ENCODE measurements around the gene HDGFL3. TPM values are rescaled to one million over a fixed set of nuclear protein-coding genes. Genes with fewer than 3 reads are reported as not detected.
"Not testable (repeated sequence)": the region's sequence is repeated elsewhere in the genome, so short reads cannot be mapped to it uniquely, and the experiment has no call there.

HDGFL3 gene
- total RNA-seq, 1 donor from 2014 or later: 11.5 TPM

- Histone ChIP-seq H3K36me3 (ENCODE audit: control insufficient read depth in 3 of 3, insufficient read depth in 3 of 3, low read length in 3 of 3) (peaks cover 0 to 9% (median 3%) of the 10 kb centered on the region in 3 donors), H3K27ac (ENCODE audit: low read depth, low read length) (no peak overlapping the region), H3K9me3 (ENCODE audit: control insufficient read depth in 3 of 3, low read length in 3 of 3) (no peaks in the 10 kb centered on the region), H3K4me3 (ENCODE audit: low read length in 3 of 3) (no peak overlapping the region), H3K9ac (ENCODE audit: low read depth in 1 of 3, low read length in 3 of 3) (no peak overlapping the region), H3K27me3 (ENCODE audit: control insufficient read depth in 3 of 3, insufficient read depth in 3 of 3, low read length in 3 of 3) (no peaks in the 10 kb centered on the region), H3K4me1 (ENCODE audit: control insufficient read depth in 3 of 3, insufficient read depth in 3 of 3, low read length in 3 of 3) (no peaks in the 10 kb centered on the region)
Measured at GRCh38 chr15:83153288-83153687, 54.3 kb downstream of the HDGFL3 start.

GRCh38 chr15:83144771-83145170, 62.9 kb downstream of the HDGFL3 start:
- no peak overlapping the region for H3K4me3 ChIP-seq (ENCODE audit: low read length in 3 of 3)
- H3K27ac ChIP-seq (ENCODE audit: low read depth, low read length): no peak overlapping the region
- H3K9me3 ChIP-seq (ENCODE audit: control insufficient read depth in 3 of 3, low read length in 3 of 3): no peaks in the 10 kb centered on the region
- no peaks in the 10 kb centered on the region for H3K27me3 ChIP-seq (ENCODE audit: control insufficient read depth in 3 of 3, insufficient read depth in 3 of 3, low read length in 3 of 3)
- no peak overlapping the region for H3K9ac ChIP-seq (ENCODE audit: low read depth in 1 of 3, low read length in 3 of 3)
- H3K36me3 ChIP-seq (ENCODE audit: control insufficient read depth in 3 of 3, insufficient read depth in 3 of 3, low read length in 3 of 3): peaks cover 0 to 15% (median 6%) of the 10 kb centered on the region in 3 donors
- H3K4me1 ChIP-seq (ENCODE audit: control insufficient read depth in 3 of 3, insufficient read depth in 3 of 3, low read length in 3 of 3): no peaks in the 10 kb centered on the region

GRCh38 chr15:83142151-83142550, 65.5 kb downstream of the HDGFL3 start:
- not testable (repeated sequence) for H3K27ac ChIP-seq (ENCODE audit: low read depth, low read length); H3K4me3 ChIP-seq (ENCODE audit: low read length in 3 of 3); H3K4me1 ChIP-seq (ENCODE audit: control insufficient read depth in 3 of 3, insufficient read depth in 3 of 3, low read length in 3 of 3); H3K27me3 ChIP-seq (ENCODE audit: control insufficient read depth in 3 of 3, insufficient read depth in 3 of 3, low read length in 3 of 3); H3K9me3 ChIP-seq (ENCODE audit: control insufficient read depth in 3 of 3, low read length in 3 of 3); H3K9ac ChIP-seq (ENCODE audit: low read depth in 1 of 3, low read length in 3 of 3)
- H3K36me3 ChIP-seq (ENCODE audit: control insufficient read depth in 3 of 3, insufficient read depth in 3 of 3, low read length in 3 of 3): peaks cover 0 to 13% (median 11%) of the 10 kb centered on the region in 3 donors

GRCh38 chr15:83132861-83133523, 74.6 kb downstream of the HDGFL3 start:
- H3K4me1 ChIP-seq (ENCODE audit: control insufficient read depth in 3 of 3, insufficient read depth in 3 of 3, low read length in 3 of 3): no peaks in the 10 kb centered on the region
- no peaks in the 10 kb centered on the region for H3K27me3 ChIP-seq (ENCODE audit: control insufficient read depth in 3 of 3, insufficient read depth in 3 of 3, low read length in 3 of 3)
- no peak overlapping the region for H3K27ac ChIP-seq (ENCODE audit: low read depth, low read length)
- no peak overlapping the region for H3K9ac ChIP-seq (ENCODE audit: low read depth in 1 of 3, low read length in 3 of 3)
- peaks cover 36 to 63% (median 43%) of the 10 kb centered on the region in 3 donors for H3K36me3 ChIP-seq (ENCODE audit: control insufficient read depth in 3 of 3, insufficient read depth in 3 of 3, low read length in 3 of 3)
- no peak overlapping the region for H3K4me3 ChIP-seq (ENCODE audit: low read length in 3 of 3)
- no peaks in the 10 kb centered on the region for H3K9me3 ChIP-seq (ENCODE audit: control insufficient read depth in 3 of 3, low read length in 3 of 3)

- H3K36me3 ChIP-seq (ENCODE audit: control insufficient read depth in 3 of 3, insufficient read depth in 3 of 3, low read length in 3 of 3): peaks cover 38 to 75% (median 50%) of the 10 kb centered on the region in 3 donors
- no peak overlapping the region for H3K27ac ChIP-seq (ENCODE audit: low read depth, low read length)
- H3K4me1 ChIP-seq (ENCODE audit: control insufficient read depth in 3 of 3, insufficient read depth in 3 of 3, low read length in 3 of 3): no peaks in the 10 kb centered on the region
Measured at GRCh38 chr15:83129791-83130190, 77.8 kb downstream of the HDGFL3 start.

GRCh38 chr15:83127547-83128150, 80.0 kb downstream of the HDGFL3 start:
- H3K27ac ChIP-seq (ENCODE audit: low read depth, low read length): no peak overlapping the region
- no peak overlapping the region for H3K9ac ChIP-seq (ENCODE audit: low read depth in 1 of 3, low read length in 3 of 3)
- H3K9me3 ChIP-seq (ENCODE audit: control insufficient read depth in 3 of 3, low read length in 3 of 3): no peaks in the 10 kb centered on the region
- H3K36me3 ChIP-seq (ENCODE audit: control insufficient read depth in 3 of 3, insufficient read depth in 3 of 3, low read length in 3 of 3): peaks cover 38 to 74% (median 51%) of the 10 kb centered on the region in 3 donors
- H3K4me3 ChIP-seq (ENCODE audit: low read length in 3 of 3): no peak overlapping the region
- no peaks in the 10 kb centered on the region for H3K27me3 ChIP-seq (ENCODE audit: control insufficient read depth in 3 of 3, insufficient read depth in 3 of 3, low read length in 3 of 3)
- H3K4me1 ChIP-seq (ENCODE audit: control insufficient read depth in 3 of 3, insufficient read depth in 3 of 3, low read length in 3 of 3): no peaks in the 10 kb centered on the region

More at GRCh38 chr15:83129791-83130190, 77.8 kb downstream of the HDGFL3 start:
- H3K4me3 ChIP-seq (ENCODE audit: low read length in 3 of 3): no peak overlapping the region
- H3K9ac ChIP-seq (ENCODE audit: low read depth in 1 of 3, low read length in 3 of 3): no peak overlapping the region
- H3K9me3 ChIP-seq (ENCODE audit: control insufficient read depth in 3 of 3, low read length in 3 of 3): no peaks in the 10 kb centered on the region
- no peaks in the 10 kb centered on the region for H3K27me3 ChIP-seq (ENCODE audit: control insufficient read depth in 3 of 3, insufficient read depth in 3 of 3, low read length in 3 of 3)

- H3K27me3 ChIP-seq (ENCODE audit: control insufficient read depth in 3 of 3, insufficient read depth in 3 of 3, low read length in 3 of 3): no peaks in the 10 kb centered on the region
- peaks cover 26 to 55% (median 40%) of the 10 kb centered on the region in 3 donors for H3K36me3 ChIP-seq (ENCODE audit: control insufficient read depth in 3 of 3, insufficient read depth in 3 of 3, low read length in 3 of 3)
- H3K9me3 ChIP-seq (ENCODE audit: control insufficient read depth in 3 of 3, low read length in 3 of 3): no peaks in the 10 kb centered on the region
- H3K4me1 ChIP-seq (ENCODE audit: control insufficient read depth in 3 of 3, insufficient read depth in 3 of 3, low read length in 3 of 3): no peaks in the 10 kb centered on the region
- H3K4me3 ChIP-seq (ENCODE audit: low read length in 3 of 3): no peak overlapping the region
- H3K27ac ChIP-seq (ENCODE audit: low read depth, low read length): no peak overlapping the region
- H3K9ac ChIP-seq (ENCODE audit: low read depth in 1 of 3, low read length in 3 of 3): no peak overlapping the region
Measured at GRCh38 chr15:83123529-83123928, 84.1 kb downstream of the HDGFL3 start.

GRCh38 chr15:83119968-83120581, 87.5 kb downstream of the HDGFL3 start:
- Histone ChIP-seq H3K27ac (ENCODE audit: low read depth, low read length) (no peak overlapping the region), H3K9ac (ENCODE audit: low read depth in 1 of 3, low read length in 3 of 3) (no peak overlapping the region), H3K27me3 (ENCODE audit: control insufficient read depth in 3 of 3, insufficient read depth in 3 of 3, low read length in 3 of 3) (no peaks in the 10 kb centered on the region), H3K4me1 (ENCODE audit: control insufficient read depth in 3 of 3, insufficient read depth in 3 of 3, low read length in 3 of 3) (no peaks in the 10 kb centered on the region), H3K36me3 (ENCODE audit: control insufficient read depth in 3 of 3, insufficient read depth in 3 of 3, low read length in 3 of 3) (peaks cover 45 to 55% (median 51%) of the 10 kb centered on the region in 3 donors), H3K4me3 (ENCODE audit: low read length in 3 of 3) (no peak overlapping the region), H3K9me3 (ENCODE audit: control insufficient read depth in 3 of 3, low read length in 3 of 3) (no peaks in the 10 kb centered on the region)

GRCh38 chr15:83118968-83119367, 88.7 kb downstream of the HDGFL3 start:
- H3K27me3 ChIP-seq (ENCODE audit: control insufficient read depth in 3 of 3, insufficient read depth in 3 of 3, low read length in 3 of 3): no peaks in the 10 kb centered on the region
- H3K27ac ChIP-seq (ENCODE audit: low read depth, low read length): peak overlapping the region; percentile 10
- no peaks in the 10 kb centered on the region for H3K9me3 ChIP-seq (ENCODE audit: control insufficient read depth in 3 of 3, low read length in 3 of 3)
- peaks cover 47 to 57% (median 54%) of the 10 kb centered on the region in 3 donors for H3K36me3 ChIP-seq (ENCODE audit: control insufficient read depth in 3 of 3, insufficient read depth in 3 of 3, low read length in 3 of 3)
- peaks cover 0 to 5% (median 4%) of the 10 kb centered on the region in 3 donors for H3K4me1 ChIP-seq (ENCODE audit: control insufficient read depth in 3 of 3, insufficient read depth in 3 of 3, low read length in 3 of 3)
- H3K9ac ChIP-seq (ENCODE audit: low read depth in 1 of 3, low read length in 3 of 3): no peak overlapping the region
- H3K4me3 ChIP-seq (ENCODE audit: low read length in 3 of 3): no peak overlapping the region

GRCh38 chr15:83118291-83118827, 89.3 kb downstream of the HDGFL3 start:
- H3K36me3 ChIP-seq (ENCODE audit: control insufficient read depth in 3 of 3, insufficient read depth in 3 of 3, low read length in 3 of 3): peaks cover 51 to 64% (median 54%) of the 10 kb centered on the region in 3 donors
- H3K9me3 ChIP-seq (ENCODE audit: control insufficient read depth in 3 of 3, low read length in 3 of 3): no peaks in the 10 kb centered on the region
- H3K4me3 ChIP-seq (ENCODE audit: low read length in 3 of 3): no peak overlapping the region
- no peak overlapping the region for H3K9ac ChIP-seq (ENCODE audit: low read depth in 1 of 3, low read length in 3 of 3)
- H3K4me1 ChIP-seq (ENCODE audit: control insufficient read depth in 3 of 3, insufficient read depth in 3 of 3, low read length in 3 of 3): peaks cover 0 to 10% (median 9%) of the 10 kb centered on the region in 3 donors
- H3K27ac ChIP-seq (ENCODE audit: low read depth, low read length): peak overlapping the region; percentile 10
- H3K27me3 ChIP-seq (ENCODE audit: control insufficient read depth in 3 of 3, insufficient read depth in 3 of 3, low read length in 3 of 3): no peaks in the 10 kb centered on the region

Measured in skeletal muscle tissue (tissue), 4 donors.